ENCODE results near the gene PDCD10. TPM values are rescaled to one million over a fixed set of nuclear protein-coding genes. Genes with fewer than 3 reads are reported as not detected.

The PDCD10 gene
- total RNA-seq, 1 donor from 2014 or later, result 54.8 TPM

DNA sequence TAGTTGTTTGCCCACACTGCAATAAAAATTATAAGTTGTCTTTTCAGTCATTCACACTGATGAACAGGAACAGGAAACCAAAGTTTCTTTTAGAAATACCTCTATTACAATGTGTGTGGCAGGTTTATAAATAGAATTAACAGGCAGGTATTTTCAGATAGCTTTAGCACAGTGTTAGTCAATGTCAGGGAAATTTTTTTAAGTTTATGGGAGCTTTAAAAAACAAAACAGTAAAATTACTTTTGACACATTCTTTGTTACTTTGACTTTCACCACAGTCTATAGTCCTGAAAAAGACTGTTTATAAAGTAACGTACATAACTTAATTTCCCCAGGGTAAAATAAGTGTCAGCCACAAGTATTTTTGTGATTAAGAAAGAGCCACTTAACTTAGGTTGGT lies 38.9 kb upstream of the PDCD10 start:
- DNase-seq, result no peak
- Mint-ChIP-seq H3K27ac (peak overlapping the region; percentile 5), H3K36me3 (ENCODE audit: low read depth) (no peaks in the 10 kb centered on the region), H3K4me3 (peak overlapping the region; percentile 20), H3K4me1 (peaks cover 26% of the 10 kb centered on the region), H3K9me3 (peaks cover 7% of the 10 kb centered on the region), H3K27me3 (no peaks in the 10 kb centered on the region)
- ChIA-PET CTCF (no interaction called here), POLR2A (no interaction called here)
- intact Hi-C loops (cut with micrococcal nuclease), result loop anchor here (5.0 kb wide), 1 partner anchor 36 kb away; the partner anchor contains the start of gene SERPINI1
- TF ChIP-seq, protein P1, sequence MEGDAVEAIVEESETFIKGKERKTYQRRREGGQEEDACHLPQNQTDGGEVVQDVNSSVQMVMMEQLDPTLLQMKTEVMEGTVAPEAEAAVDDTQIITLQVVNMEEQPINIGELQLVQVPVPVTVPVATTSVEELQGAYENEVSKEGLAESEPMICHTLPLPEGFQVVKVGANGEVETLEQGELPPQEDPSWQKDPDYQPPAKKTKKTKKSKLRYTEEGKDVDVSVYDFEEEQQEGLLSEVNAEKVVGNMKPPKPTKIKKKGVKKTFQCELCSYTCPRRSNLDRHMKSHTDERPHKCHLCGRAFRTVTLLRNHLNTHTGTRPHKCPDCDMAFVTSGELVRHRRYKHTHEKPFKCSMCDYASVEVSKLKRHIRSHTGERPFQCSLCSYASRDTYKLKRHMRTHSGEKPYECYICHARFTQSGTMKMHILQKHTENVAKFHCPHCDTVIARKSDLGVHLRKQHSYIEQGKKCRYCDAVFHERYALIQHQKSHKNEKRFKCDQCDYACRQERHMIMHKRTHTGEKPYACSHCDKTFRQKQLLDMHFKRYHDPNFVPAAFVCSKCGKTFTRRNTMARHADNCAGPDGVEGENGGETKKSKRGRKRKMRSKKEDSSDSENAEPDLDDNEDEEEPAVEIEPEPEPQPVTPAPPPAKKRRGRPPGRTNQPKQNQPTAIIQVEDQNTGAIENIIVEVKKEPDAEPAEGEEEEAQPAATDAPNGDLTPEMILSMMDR (IDR thresholded peaks at IDR 0.05), result no peak
- ATAC-seq (ENCODE audit: low read depth), result no peak

- DNase-seq (no peak), ATAC-seq (ENCODE audit: low read depth) (no peak)
- intact Hi-C loops (cut with micrococcal nuclease), result loop anchor here (5.0 kb wide), 1 partner anchor 36 kb away; the partner anchor contains the start of gene SERPINI1
- H3K4me1 Mint-ChIP-seq, result peaks cover 26% of the 10 kb centered on the region
- H3K27ac Mint-ChIP-seq, result no peak overlapping the region
- H3K9me3 Mint-ChIP-seq, result peaks cover 4% of the 10 kb centered on the region
- ChIA-PET POLR2A (no interaction called here), CTCF (no interaction called here)
- H3K36me3 Mint-ChIP-seq (ENCODE audit: low read depth), result no peaks in the 10 kb centered on the region
- TF ChIP-seq, protein P1 (IDR thresholded peaks at IDR 0.05), result no peak
- H3K27me3 Mint-ChIP-seq, result no peaks in the 10 kb centered on the region
- peak overlapping the region; percentile 20 for H3K4me3 Mint-ChIP-seq
These were observed 38.3 kb upstream of the PDCD10 start for GRCh38 chr3:167772992-167773391.

- ATAC-seq (ENCODE audit: low read depth) (no peak), DNase-seq (no peak)
- POLR2A ChIA-PET, result no interaction called here
- intact Hi-C loops (cut with micrococcal nuclease), result no loop called here
- H3K4me1 Mint-ChIP-seq, result peaks cover 11% of the 10 kb centered on the region
- H3K27ac Mint-ChIP-seq, result peak overlapping the region; percentile 74
- H3K4me3 Mint-ChIP-seq, result peak overlapping the region; percentile 39
- no peaks in the 10 kb centered on the region for H3K27me3 Mint-ChIP-seq
- TF ChIP-seq, protein P1 (IDR thresholded peaks at IDR 0.05), result no peak
- CTCF ChIA-PET, result no interaction called here
- H3K36me3 Mint-ChIP-seq (ENCODE audit: low read depth), result no peaks in the 10 kb centered on the region
- H3K9me3 Mint-ChIP-seq, result no peaks in the 10 kb centered on the region
These were observed 27.6 kb upstream of the PDCD10 start for GRCh38 chr3:167762296-167762695.

DNA sequence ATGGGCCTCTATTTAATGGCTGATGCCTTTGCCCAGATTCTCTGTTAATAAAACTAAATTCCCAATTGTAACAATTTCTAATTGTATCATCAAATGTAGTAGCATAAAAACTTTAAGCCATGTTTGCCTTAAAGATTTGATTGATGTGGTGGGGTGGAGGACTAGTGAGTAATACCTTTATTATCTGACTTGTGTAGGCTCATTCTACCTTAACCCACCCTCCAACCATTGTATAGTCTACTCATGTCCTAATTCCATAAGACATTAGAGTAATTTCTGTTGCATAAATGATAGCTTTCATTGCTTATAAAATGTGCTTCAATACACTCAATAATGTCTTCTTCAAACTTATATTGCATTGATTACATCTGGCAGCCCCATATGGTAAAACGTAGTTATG lies 26.6 kb upstream of the PDCD10 start:
- Mint-ChIP-seq H3K4me3 (no peak overlapping the region), H3K27ac (no peak overlapping the region), H3K9me3 (no peaks in the 10 kb centered on the region), H3K4me1 (peaks cover 11% of the 10 kb centered on the region), H3K27me3 (no peaks in the 10 kb centered on the region), H3K36me3 (ENCODE audit: low read depth) (no peaks in the 10 kb centered on the region)
- CTCF ChIA-PET, result no interaction called here
- POLR2A ChIA-PET, result no interaction called here
- intact Hi-C loops (cut with micrococcal nuclease), result no loop called here
- TF ChIP-seq, protein P1 (IDR thresholded peaks at IDR 0.05), result no peak
- ATAC-seq (ENCODE audit: low read depth) (no peak), DNase-seq (no peak)

DNA sequence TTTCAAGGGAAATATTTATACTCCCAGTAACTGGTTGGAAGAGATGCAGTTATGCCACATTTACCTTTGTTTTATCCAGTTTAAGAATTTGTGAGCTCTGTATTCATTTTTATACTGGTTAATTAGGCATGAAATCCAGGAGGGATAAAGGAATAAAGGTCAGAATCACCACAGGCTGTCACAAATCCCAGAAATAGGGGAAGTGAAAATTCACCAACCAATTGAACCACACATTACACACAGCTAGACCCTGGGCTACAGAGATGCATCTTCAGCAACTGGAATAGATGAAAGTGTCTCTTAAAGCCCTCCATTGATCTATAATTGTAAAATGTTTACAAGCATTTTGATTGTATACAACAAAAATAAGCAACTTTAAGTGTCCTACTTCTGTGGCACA lies 19.4 kb upstream of the PDCD10 start:
- peak overlapping the region; percentile 48 for H3K27ac Mint-ChIP-seq
- no peaks in the 10 kb centered on the region for H3K9me3 Mint-ChIP-seq
- CTCF ChIA-PET, result no interaction called here
- H3K4me3 Mint-ChIP-seq, result no peak overlapping the region
- H3K36me3 Mint-ChIP-seq (ENCODE audit: low read depth), result no peaks in the 10 kb centered on the region
- H3K4me1 Mint-ChIP-seq, result peaks cover 62% of the 10 kb centered on the region
- ATAC-seq (ENCODE audit: low read depth) (no peak), DNase-seq (no peak)
- no peaks in the 10 kb centered on the region for H3K27me3 Mint-ChIP-seq
- POLR2A ChIA-PET, result interaction anchor here (1.2 to 1.3 kb wide), 2 partner anchors 13 to 19 kb away, joined by 3 read pairs; partner anchors contain the start of genes PDCD10 and SERPINI1
- TF ChIP-seq, protein P1 (IDR thresholded peaks at IDR 0.05), result no peak
- intact Hi-C loops (cut with micrococcal nuclease), result no loop called here
